RPMI8226 (cell line): ENCODE results near the gene RIC8A.

ENCODE experiments used
- DNase-seq: peaks from one replicate; pipeline ENCODE4 v3.0.0-alpha.2; 2015

Gene RIC8A

DNA sequence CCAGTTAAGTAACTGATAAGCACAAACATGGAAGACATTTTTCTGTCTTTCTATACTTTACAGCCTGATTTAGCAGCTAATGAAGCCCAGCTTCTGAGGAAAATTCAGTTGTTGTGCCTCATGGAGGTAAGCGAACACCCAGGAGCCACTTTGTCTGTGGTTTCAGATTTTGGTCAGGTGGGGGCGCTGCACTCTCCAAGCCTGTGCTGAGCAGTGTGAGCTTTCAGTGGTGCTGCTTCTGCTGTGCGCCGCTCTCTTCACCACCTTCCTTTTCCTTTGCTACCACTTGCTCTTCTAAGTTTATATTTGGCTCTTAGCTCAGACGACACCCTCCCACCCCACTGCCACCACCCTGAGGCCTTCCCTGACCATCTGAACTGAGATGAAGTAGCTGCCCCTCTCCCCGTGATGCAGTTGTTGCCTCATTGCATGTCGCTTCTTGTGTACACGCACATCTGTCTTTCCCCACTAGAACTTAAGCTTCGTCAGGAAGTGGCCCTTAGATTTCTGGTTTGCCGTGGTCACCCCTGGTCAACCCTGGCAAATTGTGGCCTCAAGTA lies 43.3 kb downstream of the RIC8A start:
- DNase-seq = peak; percentile 41

- DNase-seq = no peak
Measured at GRCh38 chr11:251550-251949, 44.0 kb downstream of the RIC8A start.

GRCh38 chr11:252666-253065 lies 45.2 kb downstream of the RIC8A start:
- DNase-seq = no peak

- DNase-seq = no peak
Measured at GRCh38 chr11:253160-253885, 45.8 kb downstream of the RIC8A start.

DNA sequence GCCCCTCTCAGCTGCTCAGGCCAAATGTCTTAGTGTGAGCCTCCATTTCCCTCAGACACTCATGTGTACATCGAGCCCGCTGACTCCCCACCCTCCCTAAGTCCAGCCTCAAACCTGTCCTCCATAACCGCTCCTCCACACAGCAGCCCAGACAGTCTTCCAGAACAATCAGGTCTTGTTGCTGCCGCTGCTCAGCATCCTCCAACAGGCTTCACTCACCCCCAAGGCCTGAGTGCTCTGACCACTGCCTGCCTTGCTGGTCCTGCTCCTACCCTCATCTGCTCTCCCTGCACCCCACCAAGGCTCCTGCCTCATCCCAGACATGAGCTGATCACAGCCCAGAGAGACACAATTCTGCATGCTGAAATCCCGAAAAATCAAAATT lies 46.4 kb downstream of the RIC8A start:
- DNase-seq = no peak

DNA sequence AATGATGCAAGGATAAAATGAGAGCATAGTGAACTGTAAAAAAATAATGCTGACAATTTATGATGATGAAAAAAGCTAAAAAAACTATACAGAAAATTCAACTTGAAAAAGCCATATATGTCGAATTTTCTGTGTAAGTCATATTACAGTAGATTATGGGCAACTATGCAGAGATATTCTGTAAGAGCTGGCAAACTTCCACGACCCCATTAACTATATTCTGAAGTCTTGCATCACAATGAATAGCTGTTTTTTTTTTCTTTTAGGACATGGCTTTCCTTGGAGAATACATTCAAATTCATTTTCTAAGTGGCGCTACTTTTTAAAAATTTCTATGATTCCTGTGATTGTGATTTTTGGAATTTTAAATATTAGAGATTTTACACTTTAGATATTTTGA lies 47.7 kb downstream of the RIC8A start:
- DNase-seq = no peak

DNA sequence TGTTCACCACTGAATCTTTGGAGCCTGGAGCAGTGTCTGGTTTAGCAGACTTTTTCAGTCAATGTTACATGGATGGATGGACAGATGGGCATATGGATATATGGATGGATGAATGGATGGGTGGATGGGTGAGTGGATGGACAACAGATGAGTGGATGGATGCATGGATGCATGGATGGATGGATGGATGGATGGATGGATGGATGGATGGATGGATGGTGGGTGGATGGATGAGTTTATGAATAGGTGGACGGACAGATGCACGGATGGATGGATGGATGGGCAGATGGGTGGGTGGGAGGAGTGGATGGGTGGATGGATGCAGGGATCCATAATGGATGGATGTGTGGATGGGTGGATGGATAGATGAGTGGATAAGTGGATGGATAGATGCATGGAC lies 48.3 kb downstream of the RIC8A start:
- no peak for DNase-seq

- no peak for DNase-seq
Measured at GRCh38 chr11:256952-257737, 49.6 kb downstream of the RIC8A start.

DNA sequence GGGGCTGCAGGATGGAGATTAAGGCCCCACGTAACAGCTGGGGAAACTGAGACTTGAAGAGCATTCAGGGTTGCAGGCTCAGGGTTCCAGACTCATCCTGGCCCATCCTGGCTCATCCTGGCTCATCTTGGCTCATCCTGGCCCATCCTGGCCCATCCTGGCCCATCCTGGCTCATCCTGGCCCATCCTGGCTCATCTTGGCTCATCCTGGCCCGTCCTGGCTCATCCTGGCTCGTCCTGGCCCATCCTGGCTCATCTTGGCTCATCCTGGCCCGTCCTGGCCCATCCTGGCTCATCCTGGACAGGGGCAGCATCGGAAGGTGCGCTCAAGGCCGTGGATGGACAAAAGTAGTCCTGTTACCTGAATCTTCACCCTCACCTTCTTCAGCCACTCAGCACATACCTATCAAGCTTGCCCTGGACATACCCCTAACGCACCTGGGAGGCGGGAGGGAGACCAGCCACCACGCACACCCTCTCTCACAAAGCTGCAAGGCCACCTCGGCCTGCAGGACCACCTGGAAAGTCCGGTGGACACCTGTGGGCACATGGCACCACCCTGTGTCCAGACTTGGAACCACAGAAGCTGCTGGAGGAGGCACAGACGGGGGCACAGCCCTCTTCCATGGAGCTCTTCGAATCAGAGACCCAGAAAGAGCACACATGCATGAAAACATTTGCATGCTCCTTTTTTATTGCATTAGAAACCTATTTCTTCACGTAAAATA lies 50.4 kb downstream of the RIC8A start:
- DNase-seq = no peak

- DNase-seq = no peak
Measured at GRCh38 chr11:259413-259812, 51.9 kb downstream of the RIC8A start.

DNA sequence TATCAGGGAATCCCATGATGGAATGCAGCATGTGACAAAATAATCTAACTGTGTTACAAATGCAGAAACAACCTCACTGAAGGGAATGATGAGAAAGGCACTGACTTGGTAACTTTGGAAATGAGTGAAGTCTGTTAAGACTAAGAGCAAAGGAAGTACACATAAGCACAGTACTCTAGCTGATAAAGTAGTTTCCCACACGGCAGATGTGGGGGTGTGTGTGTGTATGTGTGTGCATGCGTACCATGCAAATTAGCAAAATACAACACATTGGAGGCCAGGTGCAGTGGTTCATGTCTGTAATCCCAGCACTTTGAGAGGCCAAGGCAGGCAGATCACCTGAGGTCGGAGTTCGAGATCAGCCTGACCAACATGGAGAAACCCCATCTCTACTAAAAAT lies 54.1 kb downstream of the RIC8A start:
- DNase-seq = no peak
